Measurements from ENCODE around the gene ACER2.
"Not testable (repeated sequence)": the region's sequence is repeated elsewhere in the genome, so short reads cannot be mapped to it uniquely, and the experiment has no call there.

Gene ACER2

DNA sequence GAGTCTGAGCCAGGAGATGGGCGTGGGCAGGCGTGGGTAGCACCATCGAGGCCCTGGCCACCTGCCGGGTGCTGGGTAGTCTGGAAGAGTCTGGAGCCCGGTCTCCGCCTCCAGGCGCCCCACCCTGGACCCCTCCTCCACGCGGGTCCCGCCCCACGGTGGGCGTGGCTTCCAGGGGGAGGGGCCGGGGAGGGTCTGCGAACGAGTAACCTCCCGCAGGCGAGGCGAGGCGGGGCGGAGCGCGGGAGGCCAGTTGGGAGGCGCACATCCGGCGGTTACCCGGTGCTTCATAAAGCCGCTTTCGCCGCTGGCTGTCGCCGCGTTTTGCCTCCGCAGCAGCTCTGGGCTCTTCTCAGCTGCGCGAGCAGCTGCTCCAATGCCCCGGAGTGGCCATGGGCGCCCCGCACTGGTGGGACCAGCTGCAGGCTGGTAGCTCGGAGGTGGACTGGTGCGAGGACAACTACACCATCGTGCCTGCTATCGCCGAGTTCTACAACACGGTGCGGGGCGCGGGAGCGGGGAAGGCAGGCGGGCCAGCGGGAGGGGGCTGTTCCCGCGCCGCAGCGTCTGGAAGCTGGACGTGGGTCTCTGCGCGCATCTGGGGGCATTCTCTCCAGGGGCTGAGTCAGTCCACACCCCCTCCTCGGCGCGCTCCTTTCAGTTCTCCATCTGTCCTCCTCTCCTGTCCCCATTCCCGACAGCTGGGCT is at the start of gene ACER2:
Gene ACER2 (plus strand): TSS at position 317 of the 708 bp plus-strand sequence. CDS start 76 bp downstream, at position 393.
- peak; percentile 60 for DNase-seq

DNA sequence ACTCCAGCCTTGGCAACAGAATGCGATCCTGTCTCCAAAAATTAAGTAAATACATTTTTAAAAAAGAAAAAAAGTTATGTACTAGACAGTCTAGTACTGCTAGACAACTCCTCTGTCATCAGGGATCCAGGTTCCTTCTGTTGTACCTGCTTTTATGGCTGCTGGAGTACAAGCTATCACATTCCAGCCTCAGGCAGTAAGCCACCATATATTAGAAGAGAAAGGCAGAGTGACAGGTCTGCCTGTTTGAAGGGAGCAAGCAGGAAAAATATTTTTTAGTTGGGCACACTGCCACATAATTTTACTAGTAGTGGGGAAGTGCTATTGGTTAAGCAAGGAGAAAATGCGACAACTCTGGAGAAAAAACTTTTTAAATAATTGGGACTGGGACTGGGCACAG is 39.7 kb upstream of the ACER2 start:
- DNase-seq, result no peak

- DNase-seq, result no peak
Measured at GRCh38 chr9:19371942-19372341, 36.9 kb upstream of the ACER2 start.

DNA sequence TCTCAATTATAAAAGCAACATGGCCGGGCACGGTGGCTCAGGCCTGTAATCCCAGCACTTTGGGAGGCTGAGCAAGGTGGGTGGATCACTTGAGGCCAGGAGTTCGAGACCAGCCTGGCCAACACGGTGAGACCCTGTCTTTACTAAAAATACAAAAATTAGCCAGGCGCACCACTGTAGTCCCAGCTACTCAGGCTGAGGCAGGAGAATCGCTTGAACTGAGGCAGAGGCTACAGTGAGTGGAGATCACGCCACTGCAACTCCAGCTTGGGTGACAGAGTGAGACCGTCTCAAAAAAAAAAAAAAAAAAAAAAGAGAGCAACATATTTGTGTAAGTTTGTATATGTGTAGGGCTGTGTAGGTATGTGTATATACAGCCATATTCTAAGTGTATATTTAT is 36.2 kb upstream of the ACER2 start:
- no peak for DNase-seq

DNA sequence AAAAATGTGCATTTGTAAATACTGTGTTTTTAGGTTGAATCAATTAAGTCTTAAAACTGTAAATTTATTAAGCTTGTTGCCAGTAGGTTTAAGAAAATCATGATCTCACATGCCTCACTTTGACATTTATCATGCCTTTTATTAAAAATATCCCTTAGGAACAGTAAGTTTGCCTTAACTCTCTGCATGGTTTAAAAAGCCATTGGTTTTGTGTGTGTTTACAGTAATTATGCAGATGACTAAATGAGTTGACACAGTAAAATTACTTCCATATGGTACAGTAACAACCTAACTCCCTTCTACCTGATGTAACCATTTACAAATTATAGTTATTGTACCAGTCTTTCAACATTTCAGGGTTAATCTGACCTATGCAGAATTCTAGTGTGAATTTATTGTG is 35.3 kb upstream of the ACER2 start:
- DNase-seq, result no peak

DNA sequence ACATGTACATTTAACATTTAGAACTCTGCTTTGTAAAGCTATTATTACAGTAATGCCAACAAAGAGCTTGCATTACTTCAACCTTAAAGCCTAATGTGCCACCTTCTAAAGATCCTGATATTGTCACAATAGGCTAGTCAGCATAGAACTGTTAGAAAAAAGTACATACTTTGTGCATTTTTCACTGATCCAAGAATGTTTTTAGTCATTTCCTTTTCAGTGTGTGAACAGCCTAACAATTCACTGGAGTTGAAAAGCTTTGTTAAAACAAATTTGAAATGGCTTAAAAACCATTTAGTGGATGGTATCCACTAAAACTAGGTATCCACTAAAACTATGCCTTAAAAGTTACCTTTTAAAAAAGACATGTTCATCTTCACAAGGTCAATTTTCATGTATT is 33.3 kb upstream of the ACER2 start:
- DNase-seq, result no peak

DNA sequence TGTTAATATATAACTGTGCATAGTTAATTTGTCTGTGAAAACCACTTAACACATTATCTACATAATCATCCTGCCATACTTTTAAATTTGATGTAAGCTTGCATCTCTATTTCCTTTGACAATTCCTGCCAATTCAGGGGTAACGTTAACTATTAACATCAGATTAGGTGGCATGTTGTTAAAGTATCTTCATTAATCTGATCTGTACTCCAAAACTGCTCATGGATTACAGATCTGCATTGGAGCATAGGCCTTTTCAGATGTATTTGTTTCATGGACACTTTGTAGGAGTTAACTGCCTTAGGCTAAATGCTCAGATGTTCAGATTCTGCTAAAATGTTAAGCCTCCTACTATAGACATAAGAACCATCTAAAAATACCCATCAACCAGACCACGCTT is 31.9 kb upstream of the ACER2 start:
- no peak for DNase-seq

- DNase-seq, result no peak
Measured at GRCh38 chr9:19378164-19378563, 30.6 kb upstream of the ACER2 start.

DNA sequence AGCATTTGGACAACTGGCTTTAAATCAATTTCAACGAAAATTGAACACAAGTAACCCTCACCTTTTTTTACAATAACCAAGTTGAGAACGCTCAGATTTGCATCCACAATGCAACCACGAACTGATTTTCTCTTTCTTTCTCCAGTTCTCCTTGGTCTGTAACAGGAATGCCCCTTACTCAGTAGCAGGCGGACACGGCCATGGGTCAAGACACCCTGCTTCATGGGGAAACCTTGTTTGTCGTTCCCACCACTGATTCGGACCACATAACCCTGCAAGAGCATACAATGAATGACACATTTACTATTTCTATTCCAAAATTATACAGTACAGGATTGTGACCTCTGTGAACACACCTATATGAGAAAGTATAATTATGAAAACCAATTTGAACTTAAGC is 30.2 kb upstream of the ACER2 start:
- no peak for DNase-seq

- DNase-seq, result no peak
Measured at GRCh38 chr9:19379283-19379682, 29.5 kb upstream of the ACER2 start.

DNA sequence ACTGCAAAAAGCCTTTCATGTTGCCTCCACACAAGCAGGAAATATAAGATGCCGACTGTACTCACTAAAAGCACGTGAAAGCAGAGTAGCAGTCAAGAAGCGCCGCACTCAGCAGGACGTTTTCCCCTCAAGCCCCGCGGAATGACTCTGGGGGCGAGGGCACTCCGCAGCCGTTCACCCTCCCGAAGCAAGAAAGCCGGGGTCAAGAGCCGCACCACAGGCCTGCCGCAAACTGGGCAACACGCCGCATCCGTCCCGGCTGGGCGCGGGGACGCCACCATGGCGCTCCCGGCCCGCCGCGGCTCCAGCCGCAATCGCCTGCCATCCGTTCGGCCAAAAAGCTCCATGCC is 29.1 kb upstream of the ACER2 start:
- DNase-seq, result no peak

DNA sequence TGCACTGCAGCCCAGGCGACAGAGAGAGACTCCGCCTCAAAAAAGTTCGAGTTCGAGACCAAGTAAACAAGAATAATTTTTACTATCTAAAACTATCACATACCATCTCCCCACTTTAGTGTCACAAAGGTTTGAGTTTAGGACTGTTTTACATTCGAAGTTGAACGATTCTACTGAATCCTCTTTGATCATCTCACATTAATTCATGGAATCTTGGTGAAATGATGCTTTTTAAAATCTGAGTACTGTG is 28.1 kb upstream of the ACER2 start:
- no peak for DNase-seq

- no peak for DNase-seq
Measured at GRCh38 chr9:19381656-19382055, 27.2 kb upstream of the ACER2 start.

GRCh38 chr9:19385212-19385611 is 23.6 kb upstream of the ACER2 start:
- DNase-seq, result not testable (repeated sequence)

GRCh38 chr9:19385786-19386501 is 22.9 kb upstream of the ACER2 start:
- no peak for DNase-seq

DNA sequence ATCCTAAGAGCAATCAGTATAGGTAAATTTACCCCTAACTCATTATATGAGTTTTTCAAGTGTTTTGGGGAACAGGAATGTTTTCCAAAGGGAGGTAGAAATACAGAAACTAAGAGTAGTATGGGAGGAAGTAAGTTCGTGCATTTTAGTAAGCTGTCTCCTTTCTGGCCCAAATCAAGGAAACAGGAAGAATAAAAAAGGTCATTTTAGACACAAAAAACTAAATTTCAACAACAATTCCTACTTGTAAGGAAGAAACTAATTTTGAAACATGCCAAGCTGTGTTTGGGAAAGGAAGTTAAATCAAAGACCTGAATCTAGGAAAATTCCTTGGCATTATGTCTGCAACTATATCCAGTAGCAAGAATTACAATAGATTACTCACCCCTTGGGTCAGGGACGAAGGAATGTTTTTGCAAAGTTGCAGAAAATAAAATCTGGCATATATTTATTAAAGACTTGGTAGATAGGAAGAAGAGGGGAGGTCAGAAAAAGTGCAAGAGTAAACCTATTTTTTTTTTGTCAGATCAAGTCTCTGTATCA is 22.2 kb upstream of the ACER2 start:
- DNase-seq, result no peak

- DNase-seq, result no peak
Measured at GRCh38 chr9:19387317-19387716, 21.5 kb upstream of the ACER2 start.

- not testable (repeated sequence) for DNase-seq
Measured at GRCh38 chr9:19389539-19389938, 19.3 kb upstream of the ACER2 start.

DNA sequence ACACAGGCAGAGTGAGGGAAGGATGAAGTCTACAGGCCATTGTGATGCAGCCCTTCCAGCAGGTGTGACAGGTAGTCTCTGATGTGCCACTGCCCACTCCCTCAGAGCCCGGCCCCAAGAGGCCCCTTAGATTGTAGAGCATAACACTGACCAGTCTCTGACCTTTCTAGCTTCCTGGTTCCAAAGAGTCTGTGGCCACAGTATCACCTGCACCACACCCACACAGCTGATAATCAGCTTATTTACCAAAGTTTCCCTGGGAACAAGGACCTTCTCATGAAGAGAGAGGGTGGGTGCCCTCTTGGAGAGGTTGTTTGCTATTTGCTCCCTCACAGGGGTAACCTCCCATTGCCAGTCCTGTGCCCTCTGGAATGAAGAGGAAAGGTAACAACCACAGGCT is 11.0 kb upstream of the ACER2 start:
- no peak for DNase-seq

GRCh38 chr9:19403231-19403630 is 5.6 kb upstream of the ACER2 start:
- DNase-seq, result not testable (repeated sequence)

DNA sequence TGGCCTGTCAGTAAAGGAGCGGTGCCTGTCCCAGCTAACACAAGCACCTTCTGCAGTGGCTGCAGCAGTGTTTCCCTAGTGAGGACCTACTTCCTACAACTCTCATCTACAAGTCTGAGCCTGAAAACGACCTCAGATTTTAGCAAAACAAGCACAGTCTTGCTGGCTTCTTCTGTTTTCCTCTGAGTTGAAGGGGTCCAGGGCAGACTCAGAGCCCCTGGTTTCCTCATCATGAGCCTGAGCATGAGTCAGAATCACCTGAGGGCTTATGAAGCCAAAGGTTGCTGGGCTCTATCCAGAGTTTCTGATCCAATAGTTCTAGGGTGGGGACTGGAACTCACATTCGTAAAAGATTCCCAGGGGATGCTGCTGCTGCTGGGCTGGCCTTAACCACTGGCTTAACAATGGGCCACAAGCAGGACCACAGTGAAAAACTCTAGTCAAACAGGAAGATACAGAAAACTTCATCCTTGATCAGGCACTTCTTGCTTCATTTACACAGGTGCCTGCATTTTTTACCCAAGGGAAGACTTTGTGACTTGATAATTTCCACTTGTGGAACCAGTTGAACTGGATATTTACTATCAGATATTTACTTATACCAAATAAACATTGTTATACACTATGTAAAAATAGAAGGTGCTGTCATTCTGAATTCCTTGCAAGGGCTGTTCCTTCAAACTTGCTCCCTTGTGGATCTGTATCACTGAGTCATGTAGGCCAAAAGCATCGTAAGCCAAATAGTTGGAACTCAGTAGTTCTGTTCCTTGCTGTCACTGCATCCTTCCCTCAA is 4.3 kb upstream of the ACER2 start:
- no peak for DNase-seq

- DNase-seq, result no peak
Measured at GRCh38 chr9:19405771-19406170, 3.0 kb upstream of the ACER2 start.

DNA sequence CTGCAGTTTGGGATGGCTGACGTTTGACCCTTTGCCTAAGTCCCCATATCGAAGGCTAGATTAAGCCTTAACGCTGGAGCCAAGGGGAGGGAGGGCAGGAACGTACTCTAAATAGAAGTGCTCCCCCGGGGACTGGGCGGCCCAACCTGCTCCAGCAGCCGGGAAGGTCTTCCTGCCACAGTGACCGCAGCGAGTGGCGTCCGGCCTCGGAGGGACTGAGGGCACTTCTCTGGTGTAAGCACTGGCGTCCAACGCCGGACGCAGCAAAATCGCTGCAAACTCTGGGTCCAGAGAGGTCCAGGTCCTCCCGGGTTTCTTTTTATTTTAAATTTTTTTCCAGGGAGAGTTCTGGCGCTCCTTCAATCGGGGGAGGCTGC is 505 bp upstream of the ACER2 start:
- DNase-seq, result no peak
